ENCODE results near the gene ZFAND3.

Gene ZFAND3

DNA sequence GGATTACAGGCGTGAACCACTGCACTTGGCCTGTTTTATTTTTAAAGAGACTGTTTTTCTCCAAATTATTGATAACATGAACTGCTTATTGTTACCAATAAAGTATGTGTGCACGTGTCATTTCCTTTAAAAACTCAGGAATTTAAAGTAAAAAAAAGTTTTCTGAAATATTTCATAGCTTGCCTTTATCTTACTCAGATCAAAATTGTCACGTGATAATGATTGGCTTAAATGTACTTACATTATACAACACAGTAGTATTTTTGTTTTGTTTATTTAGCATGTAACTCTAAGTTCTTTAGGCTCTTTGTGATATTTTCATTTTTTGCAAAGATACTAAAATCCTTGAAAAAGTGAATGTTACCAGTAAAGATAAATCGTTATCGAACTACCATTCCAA lies 174.1 kb downstream of the ZFAND3 start:
- Histone ChIP-seq H2BK120ac (ENCODE audit: low read depth, low read length) (no peak overlapping the region), H3K27ac (ENCODE audit: low read length, poor library complexity, severe bottlenecking) (no peak overlapping the region), H3K23ac (ENCODE audit: low read length in 2 of 2) (no peak overlapping the region), H3K4ac (ENCODE audit: low read depth in 1 of 2, low read length in 2 of 2) (no peak overlapping the region), H4K91ac (ENCODE audit: low read length) (no peak overlapping the region), H3K18ac (ENCODE audit: low read depth in 1 of 2, low read length in 2 of 2) (no peak overlapping the region), H4K8ac (ENCODE audit: low read length) (no peak overlapping the region), H3K36me3 (ENCODE audit: control insufficient read depth in 1 of 2, insufficient read depth in 2 of 2, low read depth in 1 of 2, low read length in 2 of 2) (no peaks in the 10 kb centered on the region), H2BK15ac (ENCODE audit: low read depth, poor library complexity, severe bottlenecking) (no peak overlapping the region), H2AK5ac (ENCODE audit: low read length, severe bottlenecking) (no peak overlapping the region), H3K4me3 (ENCODE audit: insufficient read depth in 1 of 2, low read depth in 1 of 2, low read length in 2 of 2) (no peak overlapping the region), H3K9ac (ENCODE audit: low read length) (no peak overlapping the region), H3K9me3 (ENCODE audit: control insufficient read depth, low read length) (no peaks in the 10 kb centered on the region), H2AFZ (ENCODE audit: low read depth, low read length) (no peak overlapping the region), H3K27me3 (ENCODE audit: control insufficient read depth in 1 of 2, insufficient read depth in 1 of 2, low read length in 2 of 2) (no peaks in the 10 kb centered on the region), H2BK5ac (ENCODE audit: low read depth, low read length, poor library complexity, severe bottlenecking) (no peak overlapping the region), H2BK12ac (ENCODE audit: low read length in 2 of 2) (no peak overlapping the region), H3K14ac (ENCODE audit: low read length in 2 of 2) (no peak overlapping the region), H3K4me1 (ENCODE audit: control insufficient read depth, insufficient read depth, low read depth, low read length) (peaks cover 8% of the 10 kb centered on the region), H3K4me2 (ENCODE audit: low read length, poor library complexity, severe bottlenecking) (no peak overlapping the region), H3K79me1 (replicated peaks; ENCODE audit: low read length, poor library complexity, severe bottlenecking) (peaks cover 7% of the 10 kb centered on the region)
- no CpG with 5 or more reads among the region's 5 CpGs for WGBS
- DNase-seq, result no peak

DNA sequence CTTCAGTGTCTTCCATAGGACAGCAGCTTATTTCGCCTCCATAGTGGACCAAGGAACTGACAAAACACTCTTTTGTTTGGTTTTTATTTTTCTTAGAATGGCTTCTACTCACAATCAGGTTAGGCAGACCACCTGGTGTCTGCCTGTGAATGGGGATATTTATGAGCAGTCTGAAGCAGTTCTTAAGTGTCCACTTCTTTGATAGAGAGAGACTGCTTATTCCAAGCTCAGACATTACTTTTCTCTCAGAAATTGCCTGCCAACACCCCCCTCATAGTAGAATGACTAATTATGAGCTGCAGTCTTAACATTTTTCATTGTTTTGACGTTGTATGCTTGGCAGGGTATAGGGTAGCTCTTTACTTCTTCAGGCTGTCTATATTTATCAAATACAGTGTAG lies 174.7 kb downstream of the ZFAND3 start:
- no peak overlapping the region for H3K14ac ChIP-seq (ENCODE audit: low read length in 2 of 2)
- H3K4me1 ChIP-seq (ENCODE audit: control insufficient read depth, insufficient read depth, low read depth, low read length), result peaks cover 5% of the 10 kb centered on the region
- H3K4ac ChIP-seq (ENCODE audit: low read depth in 1 of 2, low read length in 2 of 2), result no peak overlapping the region
- H2BK12ac ChIP-seq (ENCODE audit: low read length in 2 of 2), result no peak overlapping the region
- H3K18ac ChIP-seq (ENCODE audit: low read depth in 1 of 2, low read length in 2 of 2), result no peak overlapping the region
- H3K23ac ChIP-seq (ENCODE audit: low read length in 2 of 2), result no peak overlapping the region
- H3K9ac ChIP-seq (ENCODE audit: low read length), result no peak overlapping the region
- H2BK120ac ChIP-seq (ENCODE audit: low read depth, low read length), result no peak overlapping the region
- H3K4me2 ChIP-seq (ENCODE audit: low read length, poor library complexity, severe bottlenecking), result no peak overlapping the region
- DNase-seq, result no peak
- no peaks in the 10 kb centered on the region for H3K36me3 ChIP-seq (ENCODE audit: control insufficient read depth in 1 of 2, insufficient read depth in 2 of 2, low read depth in 1 of 2, low read length in 2 of 2)
- no peaks in the 10 kb centered on the region for H3K9me3 ChIP-seq (ENCODE audit: control insufficient read depth, low read length)
- H2AFZ ChIP-seq (ENCODE audit: low read depth, low read length), result no peak overlapping the region
- H3K27me3 ChIP-seq (ENCODE audit: control insufficient read depth in 1 of 2, insufficient read depth in 1 of 2, low read length in 2 of 2), result no peaks in the 10 kb centered on the region
- peaks cover 7% of the 10 kb centered on the region for H3K79me1 ChIP-seq (replicated peaks; ENCODE audit: low read length, poor library complexity, severe bottlenecking)
- no peak overlapping the region for H2BK5ac ChIP-seq (ENCODE audit: low read depth, low read length, poor library complexity, severe bottlenecking)
- WGBS, result 100% methylated on average over 1 of the region's 2 CpGs
- H4K91ac ChIP-seq (ENCODE audit: low read length), result no peak overlapping the region
- H2BK15ac ChIP-seq (ENCODE audit: low read depth, poor library complexity, severe bottlenecking), result no peak overlapping the region
- no peak overlapping the region for H3K4me3 ChIP-seq (ENCODE audit: insufficient read depth in 1 of 2, low read depth in 1 of 2, low read length in 2 of 2)
- no peak overlapping the region for H2AK5ac ChIP-seq (ENCODE audit: low read length, severe bottlenecking)
- H4K8ac ChIP-seq (ENCODE audit: low read length), result no peak overlapping the region
- no peak overlapping the region for H3K27ac ChIP-seq (ENCODE audit: low read length, poor library complexity, severe bottlenecking)

DNA sequence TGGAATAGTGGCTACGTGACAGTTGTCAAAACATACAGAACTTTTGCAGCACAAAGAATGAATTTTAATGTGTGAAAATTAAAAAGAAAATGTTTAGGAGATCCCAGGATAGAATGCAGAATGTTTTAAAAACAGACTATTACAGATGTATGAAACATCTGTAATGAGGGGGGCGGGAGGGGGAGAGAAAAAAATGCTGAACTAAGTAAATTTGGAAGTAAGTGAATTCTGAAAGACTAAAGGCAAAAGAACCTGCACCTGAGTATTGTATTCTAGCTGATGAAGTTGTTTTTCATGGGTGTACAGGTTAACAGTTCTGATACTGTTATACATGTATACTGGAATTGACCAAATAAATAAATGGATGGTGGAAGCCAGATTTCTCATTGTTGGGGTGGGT lies 178.8 kb downstream of the ZFAND3 start:
- no peak overlapping the region for H3K27ac ChIP-seq (ENCODE audit: low read length, poor library complexity, severe bottlenecking)
- H3K79me1 ChIP-seq (replicated peaks; ENCODE audit: low read length, poor library complexity, severe bottlenecking), result peaks cover 13% of the 10 kb centered on the region
- no peak overlapping the region for H2BK120ac ChIP-seq (ENCODE audit: low read depth, low read length)
- peaks cover 2% of the 10 kb centered on the region for H3K4me1 ChIP-seq (ENCODE audit: control insufficient read depth, insufficient read depth, low read depth, low read length)
- H3K36me3 ChIP-seq (ENCODE audit: control insufficient read depth in 1 of 2, insufficient read depth in 2 of 2, low read depth in 1 of 2, low read length in 2 of 2), result no peaks in the 10 kb centered on the region
- no peak overlapping the region for H3K23ac ChIP-seq (ENCODE audit: low read length in 2 of 2)
- no peak overlapping the region for H3K4me2 ChIP-seq (ENCODE audit: low read length, poor library complexity, severe bottlenecking)
- H3K9me3 ChIP-seq (ENCODE audit: control insufficient read depth, low read length), result no peaks in the 10 kb centered on the region
- no peak overlapping the region for H3K4me3 ChIP-seq (ENCODE audit: insufficient read depth in 1 of 2, low read depth in 1 of 2, low read length in 2 of 2)
- no peak overlapping the region for H3K14ac ChIP-seq (ENCODE audit: low read length in 2 of 2)
- no peak overlapping the region for H2AK5ac ChIP-seq (ENCODE audit: low read length, severe bottlenecking)
- no peak overlapping the region for H2BK12ac ChIP-seq (ENCODE audit: low read length in 2 of 2)
- no peaks in the 10 kb centered on the region for H3K27me3 ChIP-seq (ENCODE audit: control insufficient read depth in 1 of 2, insufficient read depth in 1 of 2, low read length in 2 of 2)
- no peak overlapping the region for H3K18ac ChIP-seq (ENCODE audit: low read depth in 1 of 2, low read length in 2 of 2)
- H2BK15ac ChIP-seq (ENCODE audit: low read depth, poor library complexity, severe bottlenecking), result no peak overlapping the region
- H4K91ac ChIP-seq (ENCODE audit: low read length), result no peak overlapping the region
- no peak overlapping the region for H3K9ac ChIP-seq (ENCODE audit: low read length)
- no peak for DNase-seq
- no peak overlapping the region for H2AFZ ChIP-seq (ENCODE audit: low read depth, low read length)
- H2BK5ac ChIP-seq (ENCODE audit: low read depth, low read length, poor library complexity, severe bottlenecking), result no peak overlapping the region
- no peak overlapping the region for H4K8ac ChIP-seq (ENCODE audit: low read length)
- H3K4ac ChIP-seq (ENCODE audit: low read depth in 1 of 2, low read length in 2 of 2), result no peak overlapping the region
- over 99% methylated on average over 2 of the region's 2 CpGs for WGBS

DNA sequence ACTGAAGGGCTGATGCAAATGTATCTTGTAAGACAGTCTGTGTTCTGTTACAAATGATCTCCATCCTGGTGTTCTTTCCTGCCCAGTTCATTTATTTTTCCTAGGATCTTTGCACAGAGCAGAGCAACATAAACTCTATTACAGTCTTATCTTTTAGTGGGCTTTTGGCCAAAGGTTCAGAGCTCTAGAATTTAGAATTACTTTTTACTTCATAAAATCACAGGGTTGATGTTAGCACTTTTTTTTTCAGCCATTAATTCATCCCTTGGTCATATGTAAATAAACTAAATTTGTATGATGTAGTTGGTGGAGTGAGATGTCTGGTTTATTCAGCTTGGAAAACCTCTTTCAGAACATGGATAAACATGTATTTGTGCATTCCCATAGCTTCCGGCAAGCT lies 181.9 kb downstream of the ZFAND3 start:
- no peak overlapping the region for H3K18ac ChIP-seq (ENCODE audit: low read depth in 1 of 2, low read length in 2 of 2)
- DNase-seq, result no peak
- no peak overlapping the region for H4K91ac ChIP-seq (ENCODE audit: low read length)
- no peak overlapping the region for H3K9ac ChIP-seq (ENCODE audit: low read length)
- H3K36me3 ChIP-seq (ENCODE audit: control insufficient read depth in 1 of 2, insufficient read depth in 2 of 2, low read depth in 1 of 2, low read length in 2 of 2), result no peaks in the 10 kb centered on the region
- H3K23ac ChIP-seq (ENCODE audit: low read length in 2 of 2), result no peak overlapping the region
- no peak overlapping the region for H2BK15ac ChIP-seq (ENCODE audit: low read depth, poor library complexity, severe bottlenecking)
- no peak overlapping the region for H3K4me3 ChIP-seq (ENCODE audit: insufficient read depth in 1 of 2, low read depth in 1 of 2, low read length in 2 of 2)
- H3K27me3 ChIP-seq (ENCODE audit: control insufficient read depth in 1 of 2, insufficient read depth in 1 of 2, low read length in 2 of 2), result no peaks in the 10 kb centered on the region
- H3K4me1 ChIP-seq (ENCODE audit: control insufficient read depth, insufficient read depth, low read depth, low read length), result no peaks in the 10 kb centered on the region
- H2AFZ ChIP-seq (ENCODE audit: low read depth, low read length), result no peak overlapping the region
- H2BK120ac ChIP-seq (ENCODE audit: low read depth, low read length), result no peak overlapping the region
- WGBS, result 100% methylated on average over 1 of the region's 1 CpG
- no peak overlapping the region for H4K8ac ChIP-seq (ENCODE audit: low read length)
- no peak overlapping the region for H2AK5ac ChIP-seq (ENCODE audit: low read length, severe bottlenecking)
- H3K9me3 ChIP-seq (ENCODE audit: control insufficient read depth, low read length), result no peaks in the 10 kb centered on the region
- no peak overlapping the region for H3K27ac ChIP-seq (ENCODE audit: low read length, poor library complexity, severe bottlenecking)
- no peak overlapping the region for H3K4me2 ChIP-seq (ENCODE audit: low read length, poor library complexity, severe bottlenecking)
- no peak overlapping the region for H3K14ac ChIP-seq (ENCODE audit: low read length in 2 of 2)
- no peak overlapping the region for H2BK12ac ChIP-seq (ENCODE audit: low read length in 2 of 2)
- H3K79me1 ChIP-seq (replicated peaks; ENCODE audit: low read length, poor library complexity, severe bottlenecking), result peaks cover 22% of the 10 kb centered on the region
- no peak overlapping the region for H2BK5ac ChIP-seq (ENCODE audit: low read depth, low read length, poor library complexity, severe bottlenecking)
- no peak overlapping the region for H3K4ac ChIP-seq (ENCODE audit: low read depth in 1 of 2, low read length in 2 of 2)
